GM19395 (cell line): ENCODE data around the gene MICAL3.

ENCODE experiments used
- ATAC-seq: cut with Tn5 transposase; IDR thresholded peaks from one replicate; pipeline ENCODE4 v1.9.1; 2021; ENCODE audit warnings: mild to moderate bottlenecking, moderate library complexity; ENCODE audit not compliant: unreplicated experiment

Gene MICAL3

DNA sequence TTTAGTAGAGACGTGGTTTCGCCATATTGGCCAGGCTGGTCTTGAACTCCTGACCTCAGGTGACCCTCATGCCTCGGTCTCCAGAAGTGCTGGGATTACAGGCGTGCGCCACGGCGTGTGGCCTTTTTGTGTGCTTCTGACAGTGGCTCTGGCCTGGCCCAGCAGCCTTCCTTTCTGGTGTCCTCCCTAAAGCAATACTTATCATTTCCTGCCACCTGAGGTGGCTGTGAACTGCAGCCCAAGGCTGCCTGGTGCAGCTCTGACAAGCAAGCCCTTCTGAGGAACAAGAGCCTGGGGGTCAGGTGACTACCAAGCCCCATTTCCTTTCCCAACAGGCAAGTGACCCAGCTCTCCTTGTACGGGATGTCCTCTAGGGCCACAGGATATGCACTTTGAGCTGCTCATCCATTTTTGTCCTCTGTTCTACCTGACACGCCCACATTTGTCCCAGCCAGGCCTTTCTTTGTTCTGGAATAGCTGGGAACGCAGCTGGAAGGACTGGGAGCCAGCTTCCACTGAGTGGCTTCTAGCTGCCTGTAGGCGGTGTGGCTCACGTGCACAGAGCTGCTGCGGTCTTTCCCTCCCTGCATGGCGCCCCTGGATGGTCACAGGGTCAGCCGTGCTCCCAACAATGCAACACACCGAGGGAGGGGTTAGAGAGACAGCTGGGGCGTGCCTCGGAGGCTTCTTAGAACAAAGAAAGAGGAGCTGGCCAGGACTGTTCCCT is 237.8 kb downstream of the MICAL3 start:
- no peak for ATAC-seq

DNA sequence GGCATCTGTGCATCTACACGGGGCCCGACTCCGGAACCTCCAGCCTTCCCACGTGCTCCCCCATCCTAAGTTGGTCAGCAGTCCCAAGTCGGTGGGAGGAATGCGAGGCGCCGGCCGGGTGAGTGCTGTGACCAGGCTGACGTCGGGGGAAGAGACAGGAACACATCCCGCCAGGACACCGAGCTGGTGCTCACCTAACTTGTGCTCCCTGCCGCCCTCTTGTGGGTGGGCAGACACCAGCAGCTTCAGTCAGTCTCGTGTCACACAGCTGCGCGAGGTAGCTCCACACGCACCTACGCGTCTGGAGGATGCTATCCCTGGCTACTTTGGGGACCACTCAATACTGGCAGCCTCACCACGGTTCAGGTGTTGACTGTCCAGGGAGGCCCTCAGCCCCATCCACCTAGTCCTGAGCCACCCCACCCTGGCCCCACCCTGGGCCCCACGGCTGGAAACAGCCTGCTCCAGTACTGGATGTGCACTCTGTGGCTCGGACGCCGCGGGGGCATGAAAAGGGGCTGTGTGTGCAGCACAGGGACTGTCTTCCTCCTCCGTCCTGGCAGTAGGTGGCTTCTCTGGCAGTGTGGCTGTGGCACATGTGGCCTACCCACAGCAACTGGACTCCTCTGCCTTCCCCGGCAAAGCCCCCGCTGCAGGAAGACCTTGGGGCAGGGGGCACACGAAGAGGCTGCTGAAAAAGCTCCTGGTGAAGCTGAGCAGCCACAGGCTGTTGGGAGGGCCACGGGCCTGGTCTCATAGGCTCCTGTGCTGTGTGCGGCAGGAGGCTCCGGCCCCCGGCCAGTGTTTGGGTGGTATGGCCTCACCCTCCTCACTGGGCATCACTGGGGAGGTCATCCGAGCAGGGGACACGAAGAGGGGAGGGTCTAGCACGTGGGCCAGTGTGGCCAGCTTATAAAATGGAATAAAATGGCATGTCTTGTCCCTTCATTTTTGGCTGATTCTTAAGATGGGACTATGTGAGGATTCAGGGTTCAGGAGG is 238.9 kb downstream of the MICAL3 start:
- no peak for ATAC-seq

DNA sequence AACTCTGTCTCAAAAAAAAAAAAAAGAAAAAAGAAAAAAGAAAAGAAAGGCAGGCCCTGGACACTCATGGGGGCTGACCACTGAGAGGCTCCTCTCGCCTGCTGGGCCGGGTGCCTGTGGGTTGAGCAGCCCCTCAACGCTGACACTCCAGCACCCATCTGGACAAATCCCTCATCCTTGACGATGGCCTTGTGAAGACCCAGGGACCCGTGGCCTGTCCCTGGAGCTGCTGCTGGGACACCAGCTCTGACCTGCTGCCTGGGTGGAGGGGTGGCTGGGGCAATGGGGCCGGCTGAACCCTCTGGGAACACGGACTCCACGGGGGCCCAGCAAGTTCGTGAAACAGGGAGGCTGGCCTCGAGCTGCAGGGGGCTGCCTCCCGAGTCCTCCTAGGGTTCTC is 239.6 kb downstream of the MICAL3 start:
- ATAC-seq = no peak

DNA sequence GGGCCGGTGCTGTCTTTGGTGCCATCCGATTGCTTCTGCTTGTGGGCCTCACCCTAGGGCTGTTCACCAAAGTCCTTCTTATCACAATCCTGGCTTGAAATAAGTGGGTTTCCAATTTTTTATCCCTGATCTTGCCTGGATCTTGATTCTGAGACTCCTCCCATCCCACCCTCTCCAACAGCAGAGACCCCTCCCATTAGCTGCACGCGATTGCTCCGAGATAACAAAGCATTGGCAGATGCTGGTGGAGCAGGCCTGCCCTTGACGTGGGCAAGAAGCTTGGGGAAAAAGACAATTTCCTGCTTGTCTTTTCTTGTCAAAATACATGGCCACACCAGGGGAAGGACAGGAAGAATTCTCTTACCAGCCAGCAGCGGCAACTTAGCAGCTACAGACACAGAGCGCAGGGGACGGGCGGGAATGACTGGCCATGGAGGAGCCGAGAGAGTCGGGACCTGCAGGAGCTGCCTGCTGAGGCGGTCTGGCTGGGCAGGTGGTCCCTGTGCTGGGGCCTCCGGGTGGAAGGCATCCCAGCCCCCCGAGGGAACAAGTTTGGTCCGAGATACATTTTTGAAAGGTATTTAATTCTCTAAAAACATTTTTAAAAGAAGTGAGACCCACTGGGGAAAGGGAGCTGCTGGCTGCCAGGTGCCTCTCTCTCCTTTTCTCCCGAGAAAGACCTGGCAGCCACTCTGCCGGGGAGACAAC is 240.4 kb downstream of the MICAL3 start:
- ATAC-seq = no peak

DNA sequence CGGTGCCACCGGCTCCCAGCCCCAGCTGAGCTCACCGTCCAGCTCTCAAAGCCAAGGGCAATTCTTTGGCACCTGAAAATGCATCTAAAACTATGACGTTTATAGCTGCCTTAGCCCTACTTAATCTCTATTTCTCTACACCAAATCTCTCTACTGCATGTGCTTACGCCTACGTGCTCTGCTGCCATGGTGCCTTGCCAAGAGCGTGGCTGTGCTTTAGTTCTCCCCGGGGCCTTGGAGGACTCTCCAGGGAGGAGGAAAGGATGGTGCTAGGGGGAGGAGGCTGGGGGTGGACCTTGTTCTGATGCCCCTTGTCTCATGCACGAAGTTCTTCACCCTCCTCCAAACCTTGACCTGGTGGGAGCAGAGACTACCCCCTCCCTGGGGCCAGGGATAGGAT is 241.0 kb downstream of the MICAL3 start:
- no peak for ATAC-seq

DNA sequence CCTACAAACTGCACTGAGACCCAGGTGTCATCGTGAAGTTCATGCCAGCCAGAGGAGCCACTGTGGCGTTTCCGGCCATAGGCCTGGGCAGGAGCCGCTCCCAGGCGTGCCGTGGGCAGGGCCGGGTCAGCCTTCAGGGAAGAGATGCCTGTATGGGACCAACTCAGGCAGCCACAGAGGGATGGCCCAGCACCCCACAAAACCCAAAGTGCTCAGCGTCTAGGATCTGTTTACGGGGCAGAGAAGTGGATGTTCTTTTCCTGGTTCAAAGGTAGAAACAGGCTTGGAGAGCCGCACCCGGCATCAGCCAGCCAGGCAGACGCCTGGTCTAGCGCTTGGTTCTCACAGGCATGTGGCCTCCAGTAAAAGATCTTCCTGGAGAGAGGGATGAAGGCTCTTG is 241.7 kb downstream of the MICAL3 start:
- no peak for ATAC-seq

DNA sequence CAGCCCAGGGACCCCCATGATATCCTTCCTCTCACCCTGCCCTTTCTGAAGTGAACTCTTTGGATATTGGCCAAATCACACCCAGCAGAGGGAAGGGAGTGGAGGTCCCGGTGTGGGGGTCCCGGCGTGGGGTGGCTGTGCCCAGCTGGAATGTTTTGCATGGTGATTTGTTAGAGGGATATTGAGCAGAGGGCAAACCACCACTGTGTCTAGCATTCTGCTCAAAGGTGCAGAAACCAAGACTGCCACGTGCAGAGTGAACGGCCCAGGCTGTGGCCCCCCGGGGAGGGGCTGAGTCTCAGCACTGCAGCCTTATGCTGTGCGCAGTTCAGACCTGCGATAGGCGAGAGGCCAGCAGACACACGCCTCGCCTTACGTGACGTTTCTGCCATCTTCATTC is 242.2 kb downstream of the MICAL3 start:
- ATAC-seq = no peak

DNA sequence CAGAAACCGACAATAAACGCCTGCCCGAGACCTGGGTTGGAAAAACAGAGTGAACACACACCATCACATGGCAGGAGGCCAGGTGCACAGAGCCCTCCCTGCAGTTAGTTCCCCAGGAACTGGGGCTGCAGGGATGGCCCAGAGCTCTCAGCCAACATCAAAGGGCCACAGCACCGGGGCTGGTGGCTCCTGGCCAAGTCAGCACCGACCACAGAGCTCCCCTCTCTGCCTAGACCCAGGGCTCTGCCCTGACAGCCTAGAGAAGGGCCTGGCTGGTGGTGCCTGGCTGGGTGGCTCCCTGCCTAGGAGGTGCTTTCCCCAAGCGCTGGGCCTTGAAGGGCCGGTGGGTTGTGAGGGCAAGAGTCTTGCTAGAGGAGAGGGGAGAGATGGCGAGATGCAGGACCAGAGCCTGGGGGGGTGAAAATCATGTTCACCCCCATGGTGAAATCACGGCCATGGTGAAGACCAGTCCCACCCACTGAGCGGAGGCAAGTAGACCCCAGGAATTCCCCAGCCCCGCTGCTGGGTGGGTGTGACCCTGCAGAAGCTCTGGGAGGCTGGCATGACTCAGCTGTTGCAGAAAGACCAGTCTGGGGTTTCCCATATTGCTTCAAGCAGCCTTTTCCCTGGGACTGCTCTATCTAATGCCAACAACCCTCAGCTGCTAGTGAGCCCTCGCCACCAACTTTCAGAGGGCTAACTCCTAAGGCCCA is 242.9 kb downstream of the MICAL3 start:
- ATAC-seq = no peak

DNA sequence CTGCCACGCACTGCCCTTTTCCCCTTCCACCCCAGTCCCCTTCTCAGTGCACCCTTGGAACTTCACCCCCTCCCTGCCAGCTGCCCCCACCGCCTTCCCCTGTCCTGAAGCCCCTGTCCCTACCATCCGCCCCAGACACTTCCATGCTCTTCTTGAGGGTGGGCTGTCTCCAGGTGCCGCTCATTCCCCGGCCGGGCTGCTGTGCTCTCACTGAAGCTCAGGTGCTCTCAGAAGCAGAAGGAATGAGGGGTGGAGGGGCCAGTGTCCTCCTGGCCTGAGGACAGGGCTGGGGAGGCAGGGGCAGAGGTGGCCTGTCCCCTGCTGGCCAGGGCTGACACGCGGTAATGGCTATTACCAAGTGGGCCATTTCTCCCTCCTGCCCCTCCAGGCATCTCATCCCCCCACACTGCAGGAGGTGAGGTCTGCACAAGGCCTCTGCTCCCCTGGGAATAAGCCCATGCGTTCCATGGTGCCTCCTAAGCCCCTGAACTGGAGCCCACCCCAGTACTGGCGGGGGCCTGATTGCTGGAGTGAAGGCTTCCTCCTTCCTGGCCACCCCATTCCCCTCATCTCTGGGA is 243.5 kb downstream of the MICAL3 start:
- no peak for ATAC-seq

DNA sequence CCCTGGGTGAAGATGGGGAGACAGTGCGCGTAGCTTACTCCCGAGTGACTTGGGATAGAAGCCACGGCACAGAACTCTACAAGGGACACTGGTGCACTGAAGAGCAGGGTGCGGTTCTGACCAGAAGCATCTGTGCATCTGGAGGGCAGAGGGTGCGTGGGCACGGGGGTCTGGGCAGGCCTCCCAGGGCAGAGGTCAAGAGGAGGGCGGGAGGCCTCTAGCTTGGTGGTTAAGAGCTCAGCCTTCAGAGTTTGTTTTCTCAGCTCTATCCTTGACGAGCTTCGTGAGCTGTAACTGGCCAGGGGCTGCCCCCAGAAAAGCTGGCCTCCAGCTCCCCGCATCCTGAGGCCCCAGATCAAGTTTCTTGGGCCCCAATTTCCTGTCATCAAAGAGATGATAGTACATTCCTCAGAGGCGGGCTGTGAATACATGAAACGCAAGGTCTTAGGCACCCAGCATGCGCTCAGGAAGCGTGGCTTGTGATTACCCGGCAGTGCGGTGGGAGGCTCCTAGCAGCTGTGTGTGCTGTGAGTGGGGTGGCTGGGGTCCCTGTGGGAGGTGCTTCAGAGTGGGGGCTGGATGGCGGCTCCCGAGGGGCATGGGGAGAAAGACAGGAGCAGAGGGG is 244.1 kb downstream of the MICAL3 start:
- no peak for ATAC-seq

DNA sequence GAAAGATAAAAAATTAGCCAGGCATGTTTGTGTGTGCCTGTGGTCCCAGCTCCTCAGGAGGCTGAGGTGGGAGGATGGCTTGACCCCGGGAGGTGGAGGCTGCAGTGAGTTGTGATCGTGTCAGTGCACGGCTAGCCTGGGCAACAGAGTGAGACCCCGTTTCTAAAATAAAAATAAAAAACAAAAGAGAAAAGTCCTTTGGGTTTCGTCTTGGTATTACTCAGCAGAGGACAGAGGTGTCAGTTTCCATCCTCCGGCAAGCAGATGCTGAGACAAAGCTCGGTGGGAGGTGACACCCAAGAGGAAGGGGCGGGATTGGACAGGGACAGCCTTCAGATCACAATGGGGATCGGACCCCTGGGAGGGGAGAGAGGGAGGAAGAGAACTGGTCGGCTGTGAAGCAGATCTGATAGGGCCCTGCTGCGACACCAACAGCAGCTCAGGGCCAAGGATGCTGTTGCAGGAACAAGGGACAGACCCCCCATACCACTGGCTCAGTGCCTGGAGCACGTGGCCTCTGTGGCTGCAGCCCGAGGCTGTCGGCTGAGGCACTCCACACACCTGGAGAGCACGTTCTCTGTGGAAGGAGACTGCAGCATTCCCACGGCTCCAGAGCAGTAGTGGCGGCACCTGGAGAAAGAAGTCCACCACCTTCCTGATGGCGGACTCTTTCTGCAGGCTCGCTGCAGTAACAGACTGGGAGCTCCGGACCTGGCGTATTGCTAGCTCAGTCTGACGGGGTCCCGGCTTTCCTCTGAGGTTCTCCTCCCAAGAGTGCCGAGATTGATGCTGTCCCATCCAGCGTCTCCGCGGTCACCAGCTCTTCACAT is 244.9 kb downstream of the MICAL3 start:
- peak; percentile 48 for ATAC-seq

DNA sequence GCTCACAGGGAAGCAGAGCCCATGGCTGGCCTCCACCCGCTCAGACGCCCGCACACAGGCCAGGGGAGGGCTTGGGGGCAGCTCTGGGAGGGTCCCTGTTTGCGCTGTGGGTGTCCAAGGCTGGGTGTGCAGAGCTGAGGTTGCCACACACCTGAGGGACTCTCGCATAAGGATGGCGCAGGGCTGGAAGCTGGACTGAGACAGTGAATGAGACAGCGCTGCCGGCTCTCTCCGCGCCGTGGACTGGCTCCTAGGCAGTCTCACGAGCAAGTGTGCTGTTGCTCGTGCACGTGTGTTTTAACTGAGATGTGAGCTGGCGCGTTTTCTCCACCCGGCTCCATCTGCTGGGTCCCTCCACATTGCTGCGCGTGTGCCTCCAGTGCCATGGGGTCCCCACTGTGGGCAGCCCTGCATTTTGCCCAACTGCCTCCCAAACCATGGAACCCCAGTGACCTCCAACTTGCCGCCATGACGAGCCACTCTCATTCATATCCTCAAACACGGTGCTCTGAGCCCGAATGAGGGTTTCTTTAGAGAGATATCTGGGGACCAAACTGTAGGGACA is 245.9 kb downstream of the MICAL3 start:
- no peak for ATAC-seq

DNA sequence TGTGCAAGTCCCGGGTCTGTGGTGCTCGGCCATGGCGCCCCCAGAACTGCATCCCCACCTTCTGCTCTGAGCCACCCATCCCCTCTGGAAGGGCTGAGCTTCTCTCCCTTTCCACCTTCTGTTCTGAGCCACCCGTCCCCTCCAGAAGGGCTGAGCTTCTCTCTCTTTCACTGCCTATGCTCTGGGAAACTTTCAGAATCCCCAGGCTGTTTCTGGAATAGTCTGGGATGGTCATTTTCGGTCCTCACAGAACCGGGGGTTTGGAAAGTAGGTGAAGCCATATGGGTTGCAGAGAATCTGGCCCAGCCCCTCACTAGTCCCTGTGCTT is 246.7 kb downstream of the MICAL3 start:
- ATAC-seq = no peak

DNA sequence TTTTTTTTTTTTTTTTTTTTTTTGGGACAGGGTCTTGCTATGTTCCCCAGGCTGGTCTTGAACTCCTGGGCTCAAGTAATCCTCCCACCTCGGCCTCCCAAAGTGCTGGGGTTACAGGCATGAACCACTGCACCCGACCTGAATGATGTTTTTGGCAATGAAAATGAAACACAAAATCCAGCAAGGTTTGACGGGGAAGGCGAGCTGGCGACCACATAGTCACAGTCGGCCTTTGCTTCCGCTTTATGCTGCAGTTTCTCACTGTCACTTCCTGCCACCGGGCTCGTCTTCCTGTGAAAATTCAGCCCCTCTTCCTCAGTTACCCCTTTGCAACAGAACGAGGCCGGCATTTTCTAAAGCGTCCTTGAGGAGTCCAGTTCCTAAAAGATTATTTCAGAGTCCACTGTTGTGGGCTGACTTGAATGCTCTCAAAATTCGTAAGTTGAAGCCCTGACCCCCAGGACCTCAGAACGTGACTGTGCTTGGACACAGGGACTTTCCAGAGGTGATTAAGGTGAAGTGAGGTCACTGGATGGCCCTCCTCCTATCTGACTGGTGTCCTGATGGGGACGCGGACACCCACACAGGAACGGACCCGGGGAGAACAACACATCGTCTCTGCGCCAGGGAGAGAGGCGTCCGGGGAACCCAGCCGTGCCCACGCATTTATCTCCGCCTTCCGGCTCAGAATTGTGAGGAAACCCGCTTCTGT is 247.2 kb downstream of the MICAL3 start:
- ATAC-seq = peak; percentile 41

DNA sequence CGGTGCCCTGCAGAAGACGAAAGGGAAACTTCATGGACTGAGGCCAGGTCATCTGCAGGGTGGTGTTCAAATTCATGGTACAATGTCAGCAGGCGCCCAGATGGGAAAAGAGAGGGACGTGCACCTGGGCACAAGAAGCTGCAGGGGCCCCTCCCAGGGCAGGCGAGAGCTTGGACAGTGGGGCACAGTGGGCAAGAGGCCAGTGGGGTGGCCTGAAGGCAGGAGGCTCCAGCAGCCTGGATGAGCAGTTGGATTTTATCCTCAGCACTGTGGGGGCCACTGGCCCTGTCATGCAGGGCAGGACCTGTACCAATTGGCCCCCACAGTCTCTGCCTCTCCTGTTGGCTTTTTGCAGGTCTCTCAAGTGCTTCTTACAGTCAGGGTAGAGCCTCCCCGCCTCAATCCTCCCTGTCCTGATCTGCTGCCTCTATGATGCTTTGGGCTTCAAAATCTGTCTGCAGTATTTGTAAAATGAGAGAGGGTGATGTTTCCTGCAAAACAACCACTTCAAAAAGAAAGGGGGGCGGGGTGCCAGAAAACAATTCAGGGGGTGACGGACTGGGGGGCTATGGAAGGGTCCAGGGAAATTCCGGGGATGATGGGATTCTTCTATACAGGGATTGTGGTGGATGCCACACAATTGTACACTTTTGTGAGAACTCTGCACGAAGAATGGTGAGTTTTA is 248.4 kb downstream of the MICAL3 start:
- ATAC-seq = no peak

DNA sequence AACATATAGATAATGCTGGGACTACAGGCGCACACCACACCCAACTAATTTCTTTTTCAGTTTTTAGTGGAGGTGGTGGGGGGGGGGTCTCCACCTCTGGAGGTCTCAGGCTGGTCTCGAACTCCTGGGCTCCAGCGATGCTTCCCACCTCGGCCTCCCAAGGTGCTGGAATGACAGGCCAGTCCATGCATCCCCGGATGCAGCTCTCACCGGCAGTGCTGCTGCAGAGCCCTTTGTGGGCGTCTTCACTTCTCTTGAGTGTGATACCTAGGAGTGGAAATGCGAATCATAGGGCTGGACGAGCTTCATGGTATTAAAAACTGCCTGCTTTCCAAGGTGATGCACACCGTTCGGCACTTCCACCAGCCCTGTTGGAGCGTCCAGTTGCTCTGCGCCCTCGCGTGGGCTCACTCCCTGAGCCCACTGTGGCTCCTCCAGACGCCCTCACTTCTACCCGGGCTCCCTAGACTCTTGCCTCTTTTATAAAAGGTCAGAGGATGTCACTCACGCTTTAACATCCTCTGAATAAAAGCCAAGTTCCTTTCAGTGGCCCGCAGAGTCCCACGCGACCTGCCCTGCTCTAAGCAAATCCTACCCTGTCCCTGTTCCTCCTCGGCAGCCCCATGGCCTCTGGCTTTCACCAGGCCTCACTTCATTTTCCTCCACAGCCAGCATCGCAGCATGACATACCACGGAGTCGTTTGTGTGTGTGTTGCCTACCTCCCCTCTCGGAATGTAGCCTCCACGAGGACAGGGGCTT is 249.3 kb downstream of the MICAL3 start:
- ATAC-seq = no peak
